Panc1 (cell line): ENCODE results near the gene GIMAP2. TPM values are rescaled to one million over a fixed set of nuclear protein-coding genes. Genes with fewer than 3 reads are reported as not detected.

Experiments
- ATAC-seq: fragments of 200-7000 bp; cut with Tn5 transposase; 2 replicates; pipeline ENCODE4 v1.9.1; 2020; ENCODE audit warnings: mild to moderate bottlenecking, moderate library complexity
- BruUV-seq: library from RNA; stranded (reverse); fragments of 400-500 nt; replicated peaks from 2 replicates; lab custom pipeline; 2021; lab: Mats Ljungman, UMichigan
- CTCF ChIA-PET: fragments of 300-600 bp; sonication (Branson Sonifier 250); formaldehyde crosslinking; loops from one replicate; lab custom pipeline; 2022; ENCODE audit warnings: antibody characterized with exemption; lab: Charles Lee
- POLR2A ChIA-PET: fragments of 300-600 bp; sonication (Branson Sonifier 250); formaldehyde crosslinking; loops from one replicate; lab custom pipeline; 2022; ENCODE audit warnings: antibody characterized with exemption; lab: Charles Lee
- DNase-seq: peaks from one replicate; pipeline ENCODE4 v3.0.0-alpha.2; 2010; ENCODE audit warnings: low read depth, low spot score
- H3K27ac ChIP-seq: 2 replicates; pipeline ENCODE4 v1.5.1; 2011; ENCODE audit warnings: mild to moderate bottlenecking, low read length, inconsistent platforms
- H3K27me3 ChIP-seq: fragments of 200-500 bp; sonication (Bioruptor generic); 2 replicates; pipeline ENCODE4 v1.6.0; 2014; ENCODE audit warnings: low read length, inconsistent platforms; ENCODE audit not compliant: control insufficient read depth, insufficient read depth
- H3K36me3 ChIP-seq: fragments of 200-500 bp; sonication (Bioruptor generic); 2 replicates; pipeline ENCODE4 v1.5.1; 2014; ENCODE audit warnings: inconsistent platforms, mild to moderate bottlenecking, low read length, moderate library complexity; ENCODE audit not compliant: control insufficient read depth, insufficient read depth
- H3K4me1 ChIP-seq: 2 replicates; pipeline ENCODE4 v1.5.1; 2011; ENCODE audit warnings: inconsistent platforms, mild to moderate bottlenecking, low read length, moderate library complexity; ENCODE audit not compliant: control insufficient read depth, insufficient read depth
- H3K4me3 ChIP-seq, 2 experiments: 2 replicates each; pipeline ENCODE4 v1.5.1; 2011 to 2012; ENCODE audit warnings: low read depth in 2 of 2, low read length in 2 of 2, mild to moderate bottlenecking in 2 of 2, inconsistent platforms in 1 of 2, moderate library complexity in 1 of 2
- H3K9me3 ChIP-seq: fragments of 200-500 bp; sonication (Bioruptor generic); 2 replicates; pipeline ENCODE4 v1.5.1; 2014; ENCODE audit warnings: low read depth, mild to moderate bottlenecking, inconsistent platforms, low read length, moderate library complexity; ENCODE audit not compliant: control insufficient read depth, insufficient read depth
- POLR2AphosphoS5 ChIP-seq: IDR thresholded peaks from 2 replicates; pipeline ENCODE4 v1.6.1; 2012; ENCODE audit warnings: mild to moderate bottlenecking, low read depth, low read length, moderate library complexity
- SIN3A ChIP-seq: IDR thresholded peaks from 2 replicates; pipeline ENCODE4 v1.6.1; 2012; ENCODE audit warnings: low read depth, mild to moderate bottlenecking, low read length, moderate library complexity, borderline replicate concordance; ENCODE audit not compliant: insufficient read depth
- TCF7L2 ChIP-seq: IDR thresholded peaks from 2 replicates; pipeline ENCODE4 v1.6.1; 2011; ENCODE audit warnings: mild to moderate bottlenecking, low read depth, low read length, inconsistent platforms
- in situ Hi-C: cut with HindIII; loops from 2 replicates; pipeline ENCODE4 v1.10.0; 2016; ENCODE audit warnings: low sequenced_read_pairs, low pct_unique_long_range_greater_than_20kb
- intact Hi-C: fragments of 100-400 bp; cut with micrococcal nuclease; formaldehyde crosslinking; loops from one replicate; pipeline ENCODE4 v1.10.0; 2022; ENCODE audit not compliant: unreplicated experiment
- total RNA-seq: library from RNA; stranded (reverse); gene quantifications from one replicate; pipeline ENCODE4 v1.2.1, GENCODE V29; 2021; ENCODE audit not compliant: unreplicated experiment
- TF ChIP-seq, protein P1 (sequence below), 2 experiments: IDR thresholded peaks; 2 replicates each; pipeline ENCODE4 v1.6.1; 2011 to 2012; ENCODE audit warnings: low read depth in 2 of 2, control low read depth in 1 of 2, low read length in 1 of 2, mild to moderate bottlenecking in 1 of 2, moderate library complexity in 1 of 2; ENCODE audit not compliant: insufficient read depth in 1 of 2
- TF ChIP-seq, protein P2 (sequence below): fragments of 450-650 bp; IDR thresholded peaks from 2 replicates; pipeline ENCODE4 v1.5.1; 2017; ENCODE audit warnings: mild to moderate bottlenecking

Gene GIMAP2
- total RNA-seq, 1 experiment from 2014 or later = 1.5 TPM

DNA sequence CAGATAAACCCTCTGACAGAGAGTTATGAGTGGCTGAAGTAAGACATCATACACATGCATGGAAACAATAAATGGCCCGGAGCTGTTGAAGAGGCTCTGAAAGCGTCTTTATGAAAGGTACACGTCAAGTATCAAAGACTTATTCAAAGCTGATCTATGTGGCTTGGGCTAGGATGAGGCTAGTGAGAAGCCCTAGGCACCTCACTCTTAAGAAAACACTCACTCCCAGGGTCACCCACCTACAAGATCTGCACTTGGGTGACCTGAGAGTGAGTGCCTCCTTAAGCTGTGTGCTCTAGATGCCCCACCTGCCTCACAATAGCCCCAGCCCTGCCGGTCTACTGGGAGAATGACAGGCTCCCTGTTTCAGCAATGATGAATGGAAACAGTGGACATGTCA lies 29.8 kb downstream of the GIMAP2 start:
- intact Hi-C loops = no loop called here
- Histone ChIP-seq H3K27ac (no peak overlapping the region), H3K4me1 (no peaks in the 10 kb centered on the region), H3K36me3 (no peaks in the 10 kb centered on the region), H3K4me3 (no peak overlapping the region), H3K27me3 (no peaks in the 10 kb centered on the region; the same call in 1 of the 2 replicates), H3K9me3 (no peaks in the 10 kb centered on the region)
- BruUV-seq = no TSS peak
- ATAC-seq (no peak), DNase-seq (no peak)
- in situ Hi-C loops = no loop called here
- POLR2A ChIA-PET = interaction anchor here (0.6 kb wide), 1 partner anchor 28 kb away, joined by 3 read pairs; no protein-coding TSS in a partner anchor
- CTCF ChIA-PET = interaction anchor here (0.6 kb wide), 1 partner anchor 353 kb away, joined by 3 read pairs; no protein-coding TSS in a partner anchor
- no peak for TF ChIP-seq SIN3A
- TF ChIP-seq, protein P1, sequence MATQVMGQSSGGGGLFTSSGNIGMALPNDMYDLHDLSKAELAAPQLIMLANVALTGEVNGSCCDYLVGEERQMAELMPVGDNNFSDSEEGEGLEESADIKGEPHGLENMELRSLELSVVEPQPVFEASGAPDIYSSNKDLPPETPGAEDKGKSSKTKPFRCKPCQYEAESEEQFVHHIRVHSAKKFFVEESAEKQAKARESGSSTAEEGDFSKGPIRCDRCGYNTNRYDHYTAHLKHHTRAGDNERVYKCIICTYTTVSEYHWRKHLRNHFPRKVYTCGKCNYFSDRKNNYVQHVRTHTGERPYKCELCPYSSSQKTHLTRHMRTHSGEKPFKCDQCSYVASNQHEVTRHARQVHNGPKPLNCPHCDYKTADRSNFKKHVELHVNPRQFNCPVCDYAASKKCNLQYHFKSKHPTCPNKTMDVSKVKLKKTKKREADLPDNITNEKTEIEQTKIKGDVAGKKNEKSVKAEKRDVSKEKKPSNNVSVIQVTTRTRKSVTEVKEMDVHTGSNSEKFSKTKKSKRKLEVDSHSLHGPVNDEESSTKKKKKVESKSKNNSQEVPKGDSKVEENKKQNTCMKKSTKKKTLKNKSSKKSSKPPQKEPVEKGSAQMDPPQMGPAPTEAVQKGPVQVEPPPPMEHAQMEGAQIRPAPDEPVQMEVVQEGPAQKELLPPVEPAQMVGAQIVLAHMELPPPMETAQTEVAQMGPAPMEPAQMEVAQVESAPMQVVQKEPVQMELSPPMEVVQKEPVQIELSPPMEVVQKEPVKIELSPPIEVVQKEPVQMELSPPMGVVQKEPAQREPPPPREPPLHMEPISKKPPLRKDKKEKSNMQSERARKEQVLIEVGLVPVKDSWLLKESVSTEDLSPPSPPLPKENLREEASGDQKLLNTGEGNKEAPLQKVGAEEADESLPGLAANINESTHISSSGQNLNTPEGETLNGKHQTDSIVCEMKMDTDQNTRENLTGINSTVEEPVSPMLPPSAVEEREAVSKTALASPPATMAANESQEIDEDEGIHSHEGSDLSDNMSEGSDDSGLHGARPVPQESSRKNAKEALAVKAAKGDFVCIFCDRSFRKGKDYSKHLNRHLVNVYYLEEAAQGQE (IDR thresholded peaks at IDR 0.05; ENCODE audit: insufficient read depth in 1 of 2, low read depth in 2 of 2, low read length in 1 of 2) = no peak
- TF ChIP-seq TCF7L2 = no peak
- TF ChIP-seq, protein P2, sequence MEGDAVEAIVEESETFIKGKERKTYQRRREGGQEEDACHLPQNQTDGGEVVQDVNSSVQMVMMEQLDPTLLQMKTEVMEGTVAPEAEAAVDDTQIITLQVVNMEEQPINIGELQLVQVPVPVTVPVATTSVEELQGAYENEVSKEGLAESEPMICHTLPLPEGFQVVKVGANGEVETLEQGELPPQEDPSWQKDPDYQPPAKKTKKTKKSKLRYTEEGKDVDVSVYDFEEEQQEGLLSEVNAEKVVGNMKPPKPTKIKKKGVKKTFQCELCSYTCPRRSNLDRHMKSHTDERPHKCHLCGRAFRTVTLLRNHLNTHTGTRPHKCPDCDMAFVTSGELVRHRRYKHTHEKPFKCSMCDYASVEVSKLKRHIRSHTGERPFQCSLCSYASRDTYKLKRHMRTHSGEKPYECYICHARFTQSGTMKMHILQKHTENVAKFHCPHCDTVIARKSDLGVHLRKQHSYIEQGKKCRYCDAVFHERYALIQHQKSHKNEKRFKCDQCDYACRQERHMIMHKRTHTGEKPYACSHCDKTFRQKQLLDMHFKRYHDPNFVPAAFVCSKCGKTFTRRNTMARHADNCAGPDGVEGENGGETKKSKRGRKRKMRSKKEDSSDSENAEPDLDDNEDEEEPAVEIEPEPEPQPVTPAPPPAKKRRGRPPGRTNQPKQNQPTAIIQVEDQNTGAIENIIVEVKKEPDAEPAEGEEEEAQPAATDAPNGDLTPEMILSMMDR = no peak
- TF ChIP-seq POLR2AphosphoS5 = no peak

DNA sequence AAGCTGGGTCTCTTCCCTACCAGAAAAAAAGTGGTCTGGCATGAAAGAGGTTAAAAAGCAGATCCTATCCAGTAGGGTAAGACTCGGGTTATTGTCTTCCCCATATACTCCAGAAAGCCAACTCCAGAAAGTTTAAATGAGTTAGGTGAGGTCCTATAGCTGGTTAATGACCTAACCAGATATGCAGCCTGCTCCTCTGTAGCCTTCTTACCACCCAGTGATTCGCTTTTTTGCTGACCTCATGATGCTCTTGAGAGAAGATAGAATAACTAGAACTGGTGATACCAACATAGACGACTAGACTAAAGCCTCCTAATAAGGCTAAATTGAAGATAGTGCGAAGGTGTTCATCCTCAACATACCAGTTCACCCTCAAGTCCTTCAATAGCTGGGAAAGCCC lies 30.2 kb downstream of the GIMAP2 start:
- ATAC-seq = no peak
- no peak for DNase-seq
- no peak for TF ChIP-seq TCF7L2
- TF ChIP-seq, protein P1 (IDR thresholded peaks at IDR 0.05; ENCODE audit: insufficient read depth in 1 of 2, low read depth in 2 of 2, low read length in 1 of 2) = no peak
- TF ChIP-seq, protein P2 = no peak
- no peak for TF ChIP-seq POLR2AphosphoS5
- TF ChIP-seq SIN3A = no peak
- CTCF ChIA-PET = interaction anchor here (0.6 kb wide), 1 partner anchor 353 kb away, joined by 3 read pairs; no protein-coding TSS in a partner anchor
- no peak overlapping the region for H3K27ac ChIP-seq
- H3K9me3 ChIP-seq = no peaks in the 10 kb centered on the region
- no peaks in the 10 kb centered on the region; the same call in 1 of the 2 replicates for H3K27me3 ChIP-seq
- H3K4me1 ChIP-seq = no peaks in the 10 kb centered on the region
- H3K4me3 ChIP-seq = no peak overlapping the region
- intact Hi-C loops = no loop called here
- in situ Hi-C loops = no loop called here
- POLR2A ChIA-PET = interaction anchor here (0.6 kb wide), 1 partner anchor 28 kb away, joined by 3 read pairs; no protein-coding TSS in a partner anchor
- no peaks in the 10 kb centered on the region for H3K36me3 ChIP-seq
- no TSS peak for BruUV-seq
